ENCODE results near the gene TRABD2A. TPM values are rescaled to one million over a fixed set of nuclear protein-coding genes. Genes with fewer than 3 reads are reported as not detected.
A peak's percentile ranks its signal among the peaks of the same experiment; 100 is the strongest.

Gene TRABD2A
- total RNA-seq, 2 experiments from 2014 or later = 71.9 to 73.2 TPM

- H3K4me3 Mint-ChIP-seq = no peak overlapping the region
- H3K27ac Mint-ChIP-seq = no peak overlapping the region
- CTCF ChIA-PET = interaction anchor here (1.0 to 5.5 kb wide), 9 partner anchors 8 to 208 kb away, joined by 3 to 18 read pairs (median 5); no protein-coding TSS in a partner anchor
- H3K9me3 Mint-ChIP-seq (ENCODE audit: insufficient read depth) = peaks cover 14% of the 10 kb centered on the region
- peaks cover 57% of the 10 kb centered on the region for H3K4me1 Mint-ChIP-seq (ENCODE audit: low read depth)
- POLR2A ChIA-PET = interaction anchor here (0.6 to 0.7 kb wide), 2 partner anchors 41 to 42 kb away, joined by 3 read pairs; partner anchors contain the start of gene TRABD2A
- DNase-seq = no peak
- ATAC-seq = no peak
- H3K27me3 Mint-ChIP-seq (ENCODE audit: low read depth) = no peaks in the 10 kb centered on the region
- peaks cover 77% of the 10 kb centered on the region for H3K36me3 Mint-ChIP-seq (ENCODE audit: low read depth)
Observed at GRCh38 chr2:84838434-84839145, 42.3 kb downstream of the TRABD2A start.

DNA sequence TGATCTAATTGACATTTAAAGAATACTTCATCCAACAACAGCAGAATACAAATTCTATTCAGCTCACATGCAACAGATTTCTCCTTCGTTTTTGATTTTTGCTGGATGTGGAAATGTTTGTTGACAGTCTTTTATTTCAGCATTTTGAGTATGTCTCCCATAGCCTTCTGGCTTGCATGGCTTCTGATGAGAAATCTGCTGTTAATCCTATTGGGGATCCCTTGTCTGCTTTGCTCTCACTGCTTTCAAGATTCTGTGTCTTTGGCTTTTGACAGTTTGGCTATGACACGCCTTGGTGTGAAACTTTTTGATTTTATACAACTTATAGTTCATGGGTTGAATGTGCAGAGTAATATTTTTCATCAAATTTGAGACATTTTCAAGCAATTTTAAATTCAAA is 44.7 kb downstream of the TRABD2A start:
- no peak for DNase-seq
- Mint-ChIP-seq H3K9me3 (ENCODE audit: insufficient read depth) (peaks cover 14% of the 10 kb centered on the region), H3K36me3 (ENCODE audit: low read depth) (peaks cover 81% of the 10 kb centered on the region), H3K4me3 (no peak overlapping the region), H3K27me3 (ENCODE audit: low read depth) (no peaks in the 10 kb centered on the region), H3K27ac (no peak overlapping the region), H3K4me1 (ENCODE audit: low read depth) (peaks cover 43% of the 10 kb centered on the region)
- no peak for ATAC-seq
- ChIA-PET CTCF (interaction anchor here (0.8 kb wide), 1 partner anchor 90 kb away, joined by 3 read pairs; no protein-coding TSS in a partner anchor), POLR2A (no interaction called here)

DNA sequence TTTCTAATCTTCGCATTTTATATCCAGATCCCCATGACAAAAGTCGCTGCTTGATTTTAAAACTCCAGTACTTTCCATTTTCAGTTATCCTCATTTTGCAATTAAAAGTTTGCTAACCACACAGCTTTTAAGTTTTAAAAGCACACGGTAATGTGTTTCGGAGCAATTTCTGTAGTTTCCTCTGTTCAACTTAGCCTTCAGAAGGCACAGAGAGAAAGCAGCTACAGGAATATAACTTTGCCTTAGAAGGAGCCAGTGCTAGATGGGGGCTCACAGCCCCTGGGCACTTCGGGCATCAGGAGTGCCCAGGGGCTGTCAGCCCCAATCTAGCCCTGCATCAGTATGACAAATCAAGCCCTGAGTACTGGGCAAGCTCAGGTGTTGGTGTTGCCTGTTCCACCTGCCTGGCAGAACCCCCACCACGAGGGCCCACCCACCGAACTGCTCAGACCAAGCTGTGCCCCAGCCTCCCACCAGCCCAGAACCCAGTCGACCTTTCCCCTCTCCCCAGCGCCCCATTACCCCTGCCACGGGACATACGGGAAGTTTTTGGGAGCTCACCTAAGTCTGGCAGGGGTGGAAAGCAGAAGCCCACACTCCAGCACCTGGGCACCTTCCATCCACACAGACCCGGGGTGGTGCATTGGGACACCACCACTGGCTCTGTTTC is 47.3 kb downstream of the TRABD2A start:
- peaks cover 22% of the 10 kb centered on the region for H3K4me1 Mint-ChIP-seq (ENCODE audit: low read depth)
- H3K4me3 Mint-ChIP-seq = peak overlapping the region; percentile 73
- ChIA-PET POLR2A (interaction anchor here (0.6 to 1.0 kb wide), 2 partner anchors 44 to 51 kb away, joined by 3 read pairs; no protein-coding TSS in a partner anchor), CTCF (interaction anchor here (0.6 to 3.2 kb wide), 9 partner anchors 8 to 92 kb away, joined by 3 to 19 read pairs (median 4); no protein-coding TSS in a partner anchor)
- H3K36me3 Mint-ChIP-seq (ENCODE audit: low read depth) = peaks cover 64% of the 10 kb centered on the region
- ATAC-seq (peak; percentile 41), DNase-seq (no peak)
- H3K27me3 Mint-ChIP-seq (ENCODE audit: low read depth) = no peaks in the 10 kb centered on the region
- H3K27ac Mint-ChIP-seq = peak overlapping the region; percentile 93
- H3K9me3 Mint-ChIP-seq (ENCODE audit: insufficient read depth) = peaks cover 14% of the 10 kb centered on the region

DNA sequence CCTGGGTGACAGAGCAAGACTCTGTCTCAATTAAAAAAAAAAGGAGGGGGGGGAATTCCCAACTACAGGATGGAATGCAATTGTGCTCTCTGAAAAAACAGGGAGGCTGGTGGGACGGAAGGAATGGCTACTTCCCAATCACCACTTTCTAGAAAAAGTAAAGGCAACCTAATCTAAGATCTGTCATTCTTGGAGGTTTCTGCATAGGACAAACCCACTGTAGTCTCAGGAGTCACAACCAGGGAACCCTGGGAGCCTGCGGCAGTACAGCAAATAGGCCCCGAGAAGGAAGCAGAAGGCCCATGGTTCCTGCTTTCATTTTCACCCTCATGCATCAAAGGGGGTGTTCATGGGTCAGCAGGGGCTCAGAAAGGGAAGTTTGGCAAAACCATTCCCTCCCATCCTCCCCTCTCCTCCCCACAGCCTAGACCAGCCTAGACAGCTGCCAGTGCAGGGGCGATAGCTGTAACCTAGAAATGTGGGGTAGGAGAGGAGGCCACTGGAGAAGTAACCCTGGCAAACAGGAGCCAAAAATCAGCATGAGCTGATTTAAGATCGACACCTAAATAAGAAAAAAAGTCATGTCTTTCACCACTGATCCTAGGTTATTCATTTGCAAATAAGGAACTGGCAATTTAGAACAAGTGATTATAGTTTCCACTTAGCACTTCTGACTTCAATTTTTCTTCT is 48.0 kb downstream of the TRABD2A start:
- peaks cover 64% of the 10 kb centered on the region for H3K36me3 Mint-ChIP-seq (ENCODE audit: low read depth)
- peak; percentile 46 for DNase-seq
- peaks cover 14% of the 10 kb centered on the region for H3K9me3 Mint-ChIP-seq (ENCODE audit: insufficient read depth)
- H3K27ac Mint-ChIP-seq = peak overlapping the region; percentile 93
- H3K4me3 Mint-ChIP-seq = peak overlapping the region; percentile 73
- ChIA-PET CTCF (interaction anchor here (0.8 to 3.2 kb wide), 8 partner anchors 9 to 93 kb away, joined by 3 to 19 read pairs (median 6); no protein-coding TSS in a partner anchor), POLR2A (interaction anchor here (0.6 to 1.0 kb wide), 2 partner anchors 44 to 51 kb away, joined by 3 read pairs; no protein-coding TSS in a partner anchor)
- peaks cover 21% of the 10 kb centered on the region for H3K4me1 Mint-ChIP-seq (ENCODE audit: low read depth)
- ATAC-seq = peak; percentile 77
- no peaks in the 10 kb centered on the region for H3K27me3 Mint-ChIP-seq (ENCODE audit: low read depth)

GRCh38 chr2:84830758-84831500 is 50.0 kb downstream of the TRABD2A start:
- peaks cover 21% of the 10 kb centered on the region for H3K4me1 Mint-ChIP-seq (ENCODE audit: low read depth)
- POLR2A ChIA-PET = no interaction called here
- peaks cover 59% of the 10 kb centered on the region for H3K36me3 Mint-ChIP-seq (ENCODE audit: low read depth)
- H3K4me3 Mint-ChIP-seq = no peak overlapping the region
- peak overlapping the region; percentile 93 for H3K27ac Mint-ChIP-seq
- DNase-seq (no peak), ATAC-seq (no peak)
- no peaks in the 10 kb centered on the region for H3K9me3 Mint-ChIP-seq (ENCODE audit: insufficient read depth)
- CTCF ChIA-PET = interaction anchor here (1.6 to 3.2 kb wide), 2 partner anchors 89 to 95 kb away, joined by 7 to 19 read pairs; no protein-coding TSS in a partner anchor
- H3K27me3 Mint-ChIP-seq (ENCODE audit: low read depth) = no peaks in the 10 kb centered on the region

- peaks cover 17% of the 10 kb centered on the region for H3K4me1 Mint-ChIP-seq (ENCODE audit: low read depth)
- DNase-seq (no peak), ATAC-seq (no peak)
- ChIA-PET CTCF (no interaction called here), POLR2A (no interaction called here)
- no peaks in the 10 kb centered on the region for H3K9me3 Mint-ChIP-seq (ENCODE audit: insufficient read depth)
- H3K27ac Mint-ChIP-seq = no peak overlapping the region
- no peaks in the 10 kb centered on the region for H3K27me3 Mint-ChIP-seq (ENCODE audit: low read depth)
- no peak overlapping the region for H3K4me3 Mint-ChIP-seq
- H3K36me3 Mint-ChIP-seq (ENCODE audit: low read depth) = peaks cover 54% of the 10 kb centered on the region
Observed at GRCh38 chr2:84830095-84830494, 50.8 kb downstream of the TRABD2A start.

GRCh38 chr2:84829693-84830092 is 51.2 kb downstream of the TRABD2A start:
- H3K9me3 Mint-ChIP-seq (ENCODE audit: insufficient read depth) = no peaks in the 10 kb centered on the region
- ATAC-seq = no peak
- peaks cover 51% of the 10 kb centered on the region for H3K36me3 Mint-ChIP-seq (ENCODE audit: low read depth)
- ChIA-PET POLR2A (no interaction called here), CTCF (no interaction called here)
- H3K4me3 Mint-ChIP-seq = no peak overlapping the region
- peaks cover 14% of the 10 kb centered on the region for H3K4me1 Mint-ChIP-seq (ENCODE audit: low read depth)
- no peak for DNase-seq
- H3K27ac Mint-ChIP-seq = no peak overlapping the region
- H3K27me3 Mint-ChIP-seq (ENCODE audit: low read depth) = no peaks in the 10 kb centered on the region

DNA sequence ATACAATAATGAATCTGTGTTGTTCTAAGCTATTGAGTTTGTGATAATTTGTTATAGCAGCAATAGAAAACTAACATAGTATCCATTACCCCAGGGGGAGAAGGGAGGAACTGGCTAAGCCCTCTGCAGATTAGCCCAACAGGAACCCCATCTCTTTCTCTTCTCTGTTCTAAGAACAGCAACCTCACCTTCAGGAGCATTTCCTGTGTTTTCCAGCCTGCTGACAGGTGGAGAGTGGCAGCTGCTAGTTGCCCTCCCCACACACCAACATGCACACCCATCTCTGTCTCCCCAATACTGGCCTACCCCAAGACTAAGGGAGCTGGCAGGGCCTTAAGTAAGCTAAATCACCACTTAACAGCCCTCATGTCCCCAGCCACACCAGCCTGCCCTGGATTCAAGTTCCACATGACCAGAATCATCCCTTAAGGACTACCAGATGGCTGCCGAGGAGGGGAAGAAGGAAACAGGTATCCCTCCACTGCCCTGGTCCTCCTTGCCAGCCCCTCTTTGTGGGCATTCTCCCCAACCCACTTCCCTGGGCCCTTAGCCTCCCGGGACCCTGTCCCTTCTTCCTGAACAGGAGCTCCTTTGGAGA is 52.8 kb downstream of the TRABD2A start:
- POLR2A ChIA-PET = interaction anchor here (1.3 to 2.1 kb wide), 3 partner anchors 13 to 30 kb away, joined by 5 to 6 read pairs (median 5); no protein-coding TSS in a partner anchor
- H3K27ac Mint-ChIP-seq = peak overlapping the region; percentile 78
- H3K9me3 Mint-ChIP-seq (ENCODE audit: insufficient read depth) = no peaks in the 10 kb centered on the region
- no peak for ATAC-seq
- H3K4me1 Mint-ChIP-seq (ENCODE audit: low read depth) = peaks cover under 1% of the 10 kb centered on the region
- DNase-seq = no peak
- H3K27me3 Mint-ChIP-seq (ENCODE audit: low read depth) = no peaks in the 10 kb centered on the region
- H3K4me3 Mint-ChIP-seq = no peak overlapping the region
- H3K36me3 Mint-ChIP-seq (ENCODE audit: low read depth) = peaks cover 53% of the 10 kb centered on the region
- CTCF ChIA-PET = interaction anchor here (1.0 to 1.1 kb wide), 3 partner anchors 10 to 86 kb away, joined by 3 read pairs; no protein-coding TSS in a partner anchor

DNA sequence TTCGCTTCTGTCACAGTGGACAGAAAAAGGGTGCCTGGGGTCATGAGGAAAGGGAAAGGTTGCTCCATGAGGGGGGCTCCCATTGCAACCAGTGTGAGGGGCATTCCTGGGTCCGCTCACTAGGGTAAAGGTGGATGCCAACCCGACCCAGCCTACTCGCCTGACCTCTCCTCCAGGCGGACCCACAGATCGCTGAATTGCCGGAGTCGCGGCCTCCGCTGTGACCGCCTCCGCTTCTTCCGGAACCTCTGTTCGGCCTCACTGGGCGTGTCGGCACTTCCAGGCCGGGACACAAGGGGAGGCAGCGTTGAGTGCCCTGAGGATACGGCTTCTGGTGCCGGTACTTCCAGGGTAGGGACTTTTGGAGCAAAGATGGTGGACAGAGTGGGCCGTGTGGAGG is 57.1 kb downstream of the TRABD2A start:
- no peak for ATAC-seq
- H3K36me3 Mint-ChIP-seq (ENCODE audit: low read depth) = peaks cover 60% of the 10 kb centered on the region

DNA sequence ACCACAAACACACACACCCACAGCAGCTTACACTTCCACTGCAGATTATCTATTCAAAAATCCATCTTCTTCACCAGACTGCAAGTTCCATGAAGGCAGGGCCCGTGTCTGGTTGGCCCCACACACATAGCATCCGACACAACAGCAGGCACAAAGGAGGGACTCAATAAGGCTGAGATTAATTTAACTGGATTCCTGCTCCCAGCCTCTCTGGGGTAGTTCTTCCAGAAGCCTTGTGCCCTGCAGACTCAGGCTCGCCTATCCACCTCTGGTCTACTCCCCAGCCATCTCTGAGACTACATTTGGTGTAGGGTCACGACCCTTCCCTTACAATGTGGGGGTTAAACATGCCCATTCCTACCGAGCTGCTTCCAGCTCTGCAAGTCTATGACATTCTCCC is 57.7 kb downstream of the TRABD2A start:
- ATAC-seq (no peak), DNase-seq (no peak)
- Mint-ChIP-seq H3K4me3 (no peak overlapping the region), H3K4me1 (ENCODE audit: low read depth) (peaks cover 14% of the 10 kb centered on the region), H3K9me3 (ENCODE audit: insufficient read depth) (no peaks in the 10 kb centered on the region), H3K27me3 (ENCODE audit: low read depth) (no peaks in the 10 kb centered on the region), H3K27ac (no peak overlapping the region), H3K36me3 (ENCODE audit: low read depth) (peaks cover 54% of the 10 kb centered on the region)
- POLR2A ChIA-PET = no interaction called here
- CTCF ChIA-PET = no interaction called here

More for the DNA sequence above, 57.1 kb downstream of the TRABD2A start:
- no peak for DNase-seq
- Mint-ChIP-seq H3K4me1 (ENCODE audit: low read depth) (peaks cover 12% of the 10 kb centered on the region), H3K9me3 (ENCODE audit: insufficient read depth) (no peaks in the 10 kb centered on the region), H3K4me3 (no peak overlapping the region), H3K27me3 (ENCODE audit: low read depth) (no peaks in the 10 kb centered on the region), H3K27ac (no peak overlapping the region)
- POLR2A ChIA-PET = no interaction called here
- CTCF ChIA-PET = interaction anchor here (1.3 kb wide), 1 partner anchor 59 kb away, joined by 4 read pairs; no protein-coding TSS in a partner anchor

- Mint-ChIP-seq H3K9me3 (ENCODE audit: insufficient read depth) (no peaks in the 10 kb centered on the region), H3K36me3 (ENCODE audit: low read depth) (peaks cover 44% of the 10 kb centered on the region), H3K4me3 (no peak overlapping the region), H3K27ac (no peak overlapping the region), H3K4me1 (ENCODE audit: low read depth) (peaks cover 28% of the 10 kb centered on the region), H3K27me3 (ENCODE audit: low read depth) (no peaks in the 10 kb centered on the region)
- POLR2A ChIA-PET = no interaction called here
- no peak for ATAC-seq
- DNase-seq = no peak
- CTCF ChIA-PET = no interaction called here
Observed at GRCh38 chr2:84821806-84822205, 59.1 kb downstream of the TRABD2A start.
